GM21367 (cell line): ENCODE results near the gene LITAF.
"Not testable (repeated sequence)": the region's sequence is repeated elsewhere in the genome, so short reads cannot be mapped to it uniquely, and the experiment has no call there.

Experiments used
- ATAC-seq: cut with Tn5 transposase; IDR thresholded peaks from one replicate; pipeline ENCODE4 v1.9.1; 2021; ENCODE audit not compliant: unreplicated experiment

LITAF gene

GRCh38 chr16:11601425-11601824 is 14.7 kb upstream of the LITAF start:
- no peak for ATAC-seq

DNA sequence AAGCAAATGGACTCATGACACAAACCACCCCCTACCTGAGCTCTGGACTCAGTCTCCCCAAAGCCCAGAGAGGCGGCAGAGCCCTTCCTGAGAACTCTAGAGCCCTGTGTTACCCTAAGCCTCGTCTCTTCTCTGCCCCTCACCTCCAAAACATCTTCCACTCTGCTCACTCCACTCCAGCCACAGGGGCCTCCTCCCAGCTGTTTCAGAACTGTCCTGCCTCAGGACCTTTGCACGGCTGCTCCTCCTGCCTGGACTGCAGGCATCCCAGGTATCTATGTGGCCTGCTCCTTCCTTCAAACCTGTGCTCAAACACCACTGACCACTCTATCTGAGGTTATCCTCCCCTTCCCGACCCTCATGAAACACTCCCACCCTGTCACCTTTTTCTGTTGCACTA is 12.9 kb upstream of the LITAF start:
- ATAC-seq, result no peak

DNA sequence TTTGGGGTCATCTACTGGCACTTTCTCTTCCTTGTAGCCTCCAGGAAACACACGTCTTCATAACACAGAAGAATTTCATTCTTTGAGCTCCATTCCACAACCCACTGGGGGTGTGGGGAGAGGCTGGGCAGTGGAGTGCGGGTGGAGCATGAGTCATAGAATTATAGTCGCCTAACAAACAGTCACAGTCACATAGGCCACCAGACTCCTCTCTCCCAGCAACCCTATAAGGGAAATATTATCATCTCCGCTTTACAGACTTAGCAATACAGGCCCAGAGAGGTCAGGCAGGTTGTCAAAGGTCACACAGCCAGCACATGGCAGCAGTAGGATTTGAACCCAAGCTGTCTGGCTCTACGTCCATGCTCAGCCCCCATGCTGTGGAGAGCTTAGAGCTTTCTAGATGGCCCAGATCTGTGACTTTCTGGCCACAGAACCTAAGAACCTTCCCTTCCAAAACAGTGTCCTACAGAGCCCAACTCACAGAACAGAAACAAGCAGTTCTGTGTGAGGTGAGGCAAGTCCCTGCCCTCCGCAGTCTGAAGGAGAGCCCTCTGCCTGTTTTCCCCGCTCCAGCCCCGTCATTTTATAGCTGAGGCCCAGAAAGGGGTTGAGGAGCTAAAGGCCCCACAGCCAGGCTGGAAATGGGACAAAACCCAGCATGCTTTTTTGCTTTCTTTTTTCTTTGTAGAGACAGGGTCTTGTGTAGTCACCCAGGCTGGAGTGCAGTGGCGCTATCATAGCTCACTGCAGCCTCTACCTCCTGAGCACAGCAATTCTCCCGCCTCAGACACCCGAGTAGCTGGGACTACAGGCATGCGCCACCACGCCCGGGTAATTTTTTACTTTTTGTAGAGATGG is 10.7 kb upstream of the LITAF start:
- no peak for ATAC-seq

GRCh38 chr16:11596572-11597226 is 10.0 kb upstream of the LITAF start:
- no peak for ATAC-seq

DNA sequence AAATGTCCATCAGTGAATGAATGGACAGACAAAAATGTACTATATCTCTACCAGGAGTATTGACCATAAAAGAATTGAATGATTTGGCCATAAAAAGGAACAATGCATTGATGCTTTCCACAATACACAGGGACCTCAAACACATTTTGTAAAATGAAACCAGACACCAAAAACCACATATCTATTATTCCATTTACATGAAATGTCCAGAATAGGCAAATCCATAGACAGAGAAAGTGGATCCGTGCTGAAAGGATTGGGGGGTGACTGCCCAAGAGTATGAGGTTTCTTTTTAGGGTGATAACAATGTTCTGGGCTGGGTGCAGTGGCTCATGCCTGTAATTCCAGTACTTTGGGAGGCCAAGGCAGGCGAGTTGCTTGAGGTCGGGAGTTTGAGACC is 6.9 kb upstream of the LITAF start:
- no peak for ATAC-seq

DNA sequence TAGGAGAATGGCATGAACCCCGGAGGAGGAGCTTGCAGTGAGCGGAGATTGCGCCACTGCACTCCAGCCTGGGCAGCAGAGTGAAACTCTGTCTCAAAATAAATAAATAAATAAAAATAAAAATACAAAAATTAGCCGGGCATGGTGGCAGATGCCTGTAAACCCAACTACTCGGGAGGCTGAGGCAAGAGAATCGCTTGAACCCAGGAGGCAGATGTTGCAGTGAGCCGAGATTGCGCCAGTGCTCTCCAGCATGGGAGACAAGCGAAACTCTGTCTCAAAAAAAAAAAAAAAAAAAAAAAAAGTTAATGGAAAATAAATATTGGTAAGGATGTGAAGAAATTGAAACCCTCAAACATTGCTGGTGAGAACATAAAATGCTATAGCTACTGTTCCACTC is 6.4 kb upstream of the LITAF start:
- ATAC-seq, result not testable (repeated sequence)

DNA sequence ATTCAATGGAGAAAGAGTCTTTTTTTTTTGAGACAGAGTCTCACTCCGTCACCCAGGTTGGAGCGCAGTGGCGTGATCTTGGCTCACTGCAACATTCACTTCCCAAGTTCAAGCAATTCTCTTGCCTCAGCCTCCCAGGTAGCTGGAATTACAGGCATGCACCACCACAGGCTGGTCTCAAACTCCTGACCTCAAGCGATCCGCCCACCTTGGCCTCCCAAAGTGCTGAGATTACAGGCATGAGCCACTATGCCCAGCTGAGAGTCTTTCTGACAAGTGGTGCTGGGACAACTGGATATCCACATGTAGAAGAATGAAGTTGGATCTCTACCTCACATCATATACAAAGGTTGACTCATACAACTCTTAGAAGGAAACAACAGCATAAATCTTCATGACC is 4.9 kb upstream of the LITAF start:
- ATAC-seq, result not testable (repeated sequence)

DNA sequence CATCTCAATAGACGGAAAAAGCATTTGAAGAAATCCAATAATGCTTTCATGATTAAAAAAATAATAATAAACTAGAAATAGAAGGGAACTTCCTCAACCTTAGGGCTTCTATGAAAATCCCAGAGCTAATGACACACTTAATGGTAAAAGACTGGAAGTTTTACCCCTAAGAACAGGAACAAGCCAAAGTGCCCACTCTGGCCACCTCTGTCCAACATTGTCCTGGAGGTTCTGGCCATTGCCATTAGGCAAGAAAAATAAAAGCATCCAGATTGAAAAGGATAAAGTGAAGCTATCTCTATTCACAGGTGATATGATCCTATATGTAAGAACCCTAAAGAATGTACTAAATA is 2.5 kb upstream of the LITAF start:
- no peak for ATAC-seq

- no peak for ATAC-seq
These were observed 1.8 kb upstream of the LITAF start for GRCh38 chr16:11588321-11589197.

DNA sequence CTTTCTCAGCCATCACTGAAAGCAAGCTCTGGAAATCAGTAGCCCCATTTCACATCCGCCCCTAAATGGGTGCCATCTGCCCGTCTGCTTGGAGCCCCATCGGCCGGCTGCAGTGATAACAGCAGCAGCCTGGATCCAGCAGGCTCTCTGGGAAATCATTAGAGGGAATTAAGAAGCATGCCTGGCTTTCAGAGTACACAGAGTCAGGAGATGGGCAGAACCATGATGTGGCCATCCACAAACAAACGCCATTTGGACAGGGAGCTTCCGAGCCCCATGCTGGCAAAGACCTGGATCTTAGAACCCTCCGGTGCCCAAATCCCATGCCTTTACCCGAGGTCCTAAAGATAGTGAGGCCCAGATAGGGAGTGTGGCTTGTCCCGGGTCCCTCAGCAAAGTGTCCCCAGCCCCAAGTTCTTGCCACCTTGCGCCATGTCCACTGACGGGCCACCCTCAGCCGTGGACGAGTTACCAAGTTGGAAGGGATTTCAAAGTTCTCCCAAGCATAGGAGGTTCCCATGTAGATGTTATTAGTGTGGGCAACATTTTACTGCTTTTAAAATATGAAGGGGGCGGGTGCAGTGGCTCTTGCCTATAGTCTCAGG is 1.0 kb upstream of the LITAF start:
- no peak for ATAC-seq

- ATAC-seq, result no peak
These were observed 302 bp downstream of the LITAF start for GRCh38 chr16:11586378-11586855.

- no peak for ATAC-seq
These were observed 1.0 kb downstream of the LITAF start for GRCh38 chr16:11585460-11586377.

DNA sequence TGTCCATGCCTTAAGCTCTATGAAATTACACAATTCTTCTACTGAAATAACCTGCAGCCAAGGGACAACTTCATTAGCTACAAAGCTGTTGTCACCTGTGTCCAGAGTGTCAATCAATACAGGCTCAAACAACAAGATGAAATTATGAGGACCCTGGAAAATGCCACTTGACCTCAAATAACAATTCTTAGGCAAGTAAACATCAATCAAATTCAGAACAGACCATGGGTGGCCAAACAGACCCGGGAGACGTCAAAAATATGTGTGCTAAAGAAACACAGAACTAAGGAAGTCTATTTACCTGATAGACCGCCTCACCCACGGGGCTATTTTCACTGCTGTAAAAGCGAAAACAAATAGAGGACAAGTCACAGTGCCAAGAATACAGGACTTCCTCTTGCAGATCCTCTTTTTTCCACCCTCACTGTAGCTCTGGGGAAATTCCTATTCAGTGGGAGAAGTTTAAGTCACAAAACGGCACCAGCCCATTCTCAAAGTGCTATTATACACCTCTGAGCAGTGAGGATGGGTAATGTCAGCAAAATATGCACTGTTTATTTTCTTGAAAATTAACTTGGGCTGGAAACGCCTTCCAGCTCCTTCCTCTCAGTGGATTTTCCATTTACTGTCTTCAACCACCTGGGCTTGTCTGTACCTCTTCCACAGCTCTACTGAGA is 2.7 kb downstream of the LITAF start:
- ATAC-seq, result no peak

DNA sequence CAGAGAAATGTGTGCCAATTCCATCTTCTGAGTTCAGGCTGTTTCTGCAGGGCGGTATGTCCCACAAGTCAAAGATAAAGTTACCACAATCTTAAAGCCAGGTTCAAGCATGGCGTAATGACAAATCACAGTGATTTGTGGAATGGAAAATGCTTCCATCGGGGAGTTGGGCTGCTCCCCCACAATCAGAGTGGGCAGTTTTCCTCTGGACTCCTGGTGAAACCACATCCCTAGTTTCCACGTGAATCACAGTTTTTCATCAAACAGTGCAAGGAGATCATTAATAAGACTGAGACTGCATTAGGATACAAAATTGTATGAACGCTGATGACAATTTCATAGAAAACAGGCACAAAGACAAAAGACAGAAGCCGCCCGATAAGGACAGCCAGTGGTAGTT is 3.6 kb downstream of the LITAF start:
- no peak for ATAC-seq

DNA sequence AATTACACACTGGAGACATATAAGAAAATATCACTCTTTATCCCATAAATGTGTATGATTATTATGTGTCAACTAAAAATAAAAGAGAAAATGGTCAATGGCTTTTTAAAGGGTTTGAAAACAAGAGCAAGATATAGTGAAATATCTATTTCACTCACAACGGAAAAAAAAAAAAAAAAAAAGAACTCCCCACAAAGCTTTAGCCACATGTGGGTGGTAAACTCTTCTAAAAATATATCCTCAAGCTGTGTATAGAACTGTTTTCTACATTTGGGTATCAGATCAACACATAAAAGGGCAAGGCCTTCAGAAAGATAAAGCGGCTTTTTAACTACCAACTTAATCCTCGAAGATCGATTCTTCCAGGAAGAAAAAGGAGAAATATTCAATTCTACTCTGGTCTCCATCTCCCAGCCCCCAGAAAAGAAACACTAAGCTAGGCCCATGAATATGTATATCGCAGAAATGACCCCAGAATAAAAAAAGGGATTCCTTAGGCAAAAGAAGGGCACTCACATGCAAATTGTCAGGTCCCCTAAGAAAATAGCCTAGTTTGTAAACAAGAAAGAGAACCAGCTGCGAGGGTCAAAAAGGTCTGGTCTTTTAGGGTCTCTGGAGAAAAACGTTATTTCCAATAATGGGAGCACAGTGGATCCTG is 4.4 kb downstream of the LITAF start:
- no peak for ATAC-seq

DNA sequence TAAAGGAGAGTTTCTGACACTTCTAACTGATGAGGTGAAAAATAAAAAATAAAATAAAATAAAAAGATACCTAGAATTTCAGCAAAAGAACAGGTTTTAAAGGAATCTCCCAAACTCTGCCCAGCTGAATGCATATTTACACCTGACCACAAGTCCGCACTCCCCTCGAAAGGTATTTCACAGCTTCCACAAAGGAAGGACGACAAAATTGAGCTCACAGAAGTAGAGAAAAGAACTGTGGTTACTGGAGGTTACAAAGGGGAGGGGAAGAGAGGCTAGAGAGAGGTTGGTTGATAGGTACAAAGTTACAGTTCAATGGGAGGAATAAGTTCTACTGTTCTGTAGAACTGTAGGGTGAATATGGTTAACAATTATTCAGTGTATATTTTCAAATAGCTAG is 5.0 kb downstream of the LITAF start:
- ATAC-seq, result no peak

GRCh38 chr16:11580451-11581086 is 6.2 kb downstream of the LITAF start:
- ATAC-seq, result no peak

GRCh38 chr16:11577290-11577660 is 9.4 kb downstream of the LITAF start:
- ATAC-seq, result not testable (repeated sequence)
